Immature natural killer cell (primary cell): ENCODE data around the gene ATP2C1. TPM values are rescaled to one million over a fixed set of nuclear protein-coding genes. Genes with fewer than 3 reads are reported as not detected.

Experiments
- DNase-seq, 3 donors: peaks; one replicate each; pipeline ENCODE4 v3.0.0; 2022; ENCODE audit warnings: mixed read lengths in 1 of 3
- H3K27ac Mint-ChIP-seq, 6 donors: one replicate each; pipeline ENCODE4 v1.8.0; 2020; ENCODE audit warnings: mixed read lengths in 6 of 6, mild to moderate bottlenecking in 5 of 6, inconsistent platforms in 4 of 6, moderate library complexity in 3 of 6
- H3K27me3 Mint-ChIP-seq, 3 donors: one replicate each; pipeline ENCODE4 v1.8.0; 2020 to 2021; ENCODE audit warnings: low read depth in 3 of 3, mild to moderate bottlenecking in 3 of 3, mixed read lengths in 3 of 3, moderate library complexity in 3 of 3, inconsistent platforms in 1 of 3
- H3K36me3 Mint-ChIP-seq, 3 donors: one replicate each; pipeline ENCODE4 v1.8.0; 2020; ENCODE audit warnings: mixed read lengths in 3 of 3, inconsistent platforms in 2 of 3, mild to moderate bottlenecking in 2 of 3
- H3K4me1 Mint-ChIP-seq, 2 donors: one replicate each; pipeline ENCODE4 v1.8.0; 2020; ENCODE audit warnings: inconsistent platforms in 2 of 2, mild to moderate bottlenecking in 2 of 2, mixed read lengths in 2 of 2, moderate library complexity in 1 of 2
- H3K4me3 Mint-ChIP-seq, 5 donors: one replicate each; pipeline ENCODE4 v1.8.0; 2020; ENCODE audit warnings: mild to moderate bottlenecking in 5 of 5, mixed read lengths in 5 of 5, inconsistent platforms in 3 of 5, moderate library complexity in 3 of 5
- H3K9me3 Mint-ChIP-seq, 6 donors: one replicate each; pipeline ENCODE4 v1.8.0; 2020; ENCODE audit warnings: mild to moderate bottlenecking in 6 of 6, mixed read lengths in 6 of 6, inconsistent platforms in 4 of 6, moderate library complexity in 3 of 6
- polyA plus RNA-seq, 3 donors: library from polyadenylated mRNA; unstranded; fragments of 300-500 nt; fragmentation: Illumina TruSeq; gene quantifications; one replicate each; pipeline ENCODE4 v1.2.3, GENCODE V29; 2021

The ATP2C1 gene
- polyA plus RNA-seq, 3 donors from 2014 or later, result 7.7 to 14.0 (median 13.8) TPM

- Mint-ChIP-seq H3K4me1 (no peaks in the 10 kb centered on the region), H3K27me3 (no peaks in the 10 kb centered on the region), H3K9me3 (no peaks in the 10 kb centered on the region), H3K4me3 (no peak overlapping the region), H3K36me3 (peaks cover 6 to 21% (median 16%) of the 10 kb centered on the region in 3 donors), H3K27ac (no peak overlapping the region)
- DNase-seq, result no peak
Observed at GRCh38 chr3:130935761-130936492, 42.0 kb downstream of the ATP2C1 start.

DNA sequence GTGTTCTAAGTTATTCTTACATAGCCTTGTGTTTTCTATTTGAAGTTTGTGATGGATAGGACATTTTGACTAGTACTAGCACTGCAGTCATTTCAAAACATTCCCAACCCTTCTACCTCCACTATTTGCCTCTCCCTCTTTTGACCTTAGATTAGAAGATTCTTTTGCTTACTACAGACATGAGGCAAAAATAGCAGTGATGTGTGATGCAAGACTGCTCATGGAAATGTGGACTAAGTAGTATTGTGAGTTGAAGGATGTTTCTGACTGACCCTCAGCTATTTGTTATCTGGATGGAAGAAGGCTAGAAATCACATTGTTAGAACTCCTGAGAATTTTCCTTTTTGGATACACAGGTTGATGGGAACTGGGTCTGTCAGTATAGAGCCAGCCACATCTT, 45.9 kb downstream of the ATP2C1 start:
- Mint-ChIP-seq H3K27ac (no peak overlapping the region), H3K27me3 (no peaks in the 10 kb centered on the region), H3K36me3 (peaks cover 19 to 45% (median 28%) of the 10 kb centered on the region in 3 donors), H3K4me3 (no peak overlapping the region), H3K9me3 (no peaks in the 10 kb centered on the region), H3K4me1 (no peaks in the 10 kb centered on the region)
- DNase-seq, result no peak

- no peaks in the 10 kb centered on the region for H3K27me3 Mint-ChIP-seq
- no peak for DNase-seq
- H3K36me3 Mint-ChIP-seq, result peaks cover 21 to 51% (median 32%) of the 10 kb centered on the region in 3 donors
- peak overlapping the region in 1 of 6 donors; percentile 18 for H3K27ac Mint-ChIP-seq
- no peak overlapping the region for H3K4me3 Mint-ChIP-seq
- no peaks in the 10 kb centered on the region for H3K9me3 Mint-ChIP-seq
- no peaks in the 10 kb centered on the region for H3K4me1 Mint-ChIP-seq
Observed at GRCh38 chr3:130941793-130942192, 47.9 kb downstream of the ATP2C1 start.

DNA sequence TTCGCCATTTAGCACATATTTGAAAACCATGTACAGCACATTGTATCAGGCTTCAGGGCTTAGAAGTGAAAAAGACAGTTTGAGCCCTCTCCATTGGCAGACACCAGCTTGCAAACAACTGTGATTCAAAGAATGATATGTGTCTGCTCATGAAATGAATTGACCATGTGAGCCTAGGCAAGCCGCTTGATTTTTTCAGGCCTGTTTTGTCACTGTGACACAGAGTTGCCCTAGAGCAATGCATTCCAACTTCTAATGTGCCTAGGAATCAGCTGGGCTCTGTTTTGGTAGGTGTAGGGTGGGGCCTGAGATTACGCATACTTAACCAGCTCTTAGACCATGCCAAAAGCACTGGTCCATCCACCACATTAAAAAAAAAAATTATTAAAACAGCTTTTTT, 53.0 kb downstream of the ATP2C1 start:
- peaks cover 31 to 55% (median 45%) of the 10 kb centered on the region in 3 donors for H3K36me3 Mint-ChIP-seq
- H3K4me3 Mint-ChIP-seq, result no peak overlapping the region
- H3K4me1 Mint-ChIP-seq, result peaks cover 6 to 19% of the 10 kb centered on the region in 2 donors

GRCh38 chr3:130948001-130948773, 54.3 kb downstream of the ATP2C1 start:
- DNase-seq, result no peak
- no peaks in the 10 kb centered on the region for H3K27me3 Mint-ChIP-seq
- H3K4me1 Mint-ChIP-seq, result peaks cover 6 to 19% of the 10 kb centered on the region in 2 donors
- no peaks in the 10 kb centered on the region for H3K9me3 Mint-ChIP-seq
- no peak overlapping the region for H3K4me3 Mint-ChIP-seq
- no peak overlapping the region for H3K27ac Mint-ChIP-seq
- peaks cover 29 to 52% (median 45%) of the 10 kb centered on the region in 3 donors for H3K36me3 Mint-ChIP-seq

More for the DNA sequence above, 53.0 kb downstream of the ATP2C1 start:
- no peak overlapping the region for H3K27ac Mint-ChIP-seq
- DNase-seq, result no peak
- H3K27me3 Mint-ChIP-seq, result no peaks in the 10 kb centered on the region
- no peaks in the 10 kb centered on the region for H3K9me3 Mint-ChIP-seq

DNA sequence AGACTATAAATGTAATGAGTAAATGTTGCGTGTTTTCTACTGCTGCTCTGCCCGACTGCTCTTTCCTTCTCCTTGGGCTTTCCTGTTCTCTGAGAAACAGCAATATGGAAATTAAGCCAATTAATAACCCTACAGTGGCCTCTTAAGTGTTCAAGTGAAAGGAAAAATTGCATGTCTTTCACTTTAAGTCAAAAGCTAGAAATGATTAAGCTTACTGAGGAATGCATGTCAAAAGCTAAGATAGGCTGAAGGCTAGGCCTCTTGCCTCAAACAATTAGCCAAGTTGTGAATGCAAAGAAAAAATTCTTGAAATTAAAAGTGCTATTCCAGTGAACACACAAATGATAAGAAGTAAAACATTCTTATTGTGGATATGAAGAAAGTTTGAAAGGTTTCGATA, 55.0 kb downstream of the ATP2C1 start:
- Mint-ChIP-seq H3K9me3 (no peaks in the 10 kb centered on the region), H3K4me1 (peaks cover 6 to 19% of the 10 kb centered on the region in 2 donors), H3K27ac (peak overlapping the region in 2 of 6 donors; percentile 50 to 68), H3K27me3 (no peaks in the 10 kb centered on the region), H3K36me3 (peaks cover 24 to 50% (median 41%) of the 10 kb centered on the region in 3 donors), H3K4me3 (no peak overlapping the region)
- DNase-seq, result no peak

DNA sequence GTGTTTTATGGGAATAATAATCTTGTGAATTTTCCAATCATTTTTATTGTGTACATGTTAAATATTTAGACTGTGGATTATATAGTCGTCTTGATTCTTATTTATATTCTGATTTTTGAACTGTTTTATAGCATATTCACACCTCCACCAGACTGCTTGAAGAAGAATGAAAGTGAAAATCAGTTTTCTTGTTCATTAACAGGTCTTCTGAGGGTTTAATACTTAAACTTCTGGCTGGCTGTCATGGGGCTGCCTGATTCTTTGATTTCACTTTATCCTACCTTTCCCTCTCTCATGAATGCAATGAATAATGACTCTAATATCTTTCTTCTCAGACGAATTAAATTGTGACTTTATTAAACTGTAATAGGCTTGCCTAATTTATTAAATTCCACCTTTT, 56.2 kb downstream of the ATP2C1 start:
- Mint-ChIP-seq H3K9me3 (no peaks in the 10 kb centered on the region), H3K4me3 (peak overlapping the region in 1 of 5 donors; percentile 27), H3K27ac (peak overlapping the region in 2 of 6 donors; percentile 32 to 58), H3K4me1 (peaks cover 6 to 19% of the 10 kb centered on the region in 2 donors), H3K36me3 (peaks cover 28 to 45% (median 41%) of the 10 kb centered on the region in 3 donors), H3K27me3 (no peaks in the 10 kb centered on the region)
- DNase-seq, result no peak

DNA sequence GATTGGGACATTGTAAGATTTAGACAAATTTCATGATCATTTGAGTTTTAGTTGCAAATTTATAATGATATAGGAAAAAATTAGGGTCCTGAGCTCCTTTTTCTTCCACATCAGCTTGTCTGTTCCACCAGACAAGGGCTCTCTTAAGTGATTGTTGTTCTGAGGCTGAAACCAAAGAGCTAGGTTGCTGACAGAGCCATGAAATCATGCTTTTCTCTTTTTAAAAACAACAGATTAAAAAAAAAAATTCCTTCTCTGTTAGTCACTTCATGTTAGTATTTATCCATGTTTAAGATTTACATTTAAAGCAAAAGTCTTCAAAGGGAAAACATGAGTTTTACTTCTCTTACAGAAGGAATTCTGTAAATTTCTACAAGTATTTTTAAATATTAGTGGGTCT, 56.8 kb downstream of the ATP2C1 start:
- H3K4me3 Mint-ChIP-seq, result peak overlapping the region in 1 of 5 donors; percentile 27
- H3K9me3 Mint-ChIP-seq, result no peaks in the 10 kb centered on the region
- H3K27me3 Mint-ChIP-seq, result no peaks in the 10 kb centered on the region

GRCh38 chr3:130955481-130955880, 61.6 kb downstream of the ATP2C1 start:
- Mint-ChIP-seq H3K27ac (no peak overlapping the region), H3K4me1 (peaks cover 0 to under 1% of the 10 kb centered on the region in 2 donors), H3K27me3 (no peaks in the 10 kb centered on the region), H3K9me3 (no peaks in the 10 kb centered on the region), H3K4me3 (no peak overlapping the region), H3K36me3 (peaks cover 25 to 34% (median 34%) of the 10 kb centered on the region in 3 donors)
- DNase-seq, result no peak

More for the DNA sequence above, 56.8 kb downstream of the ATP2C1 start:
- Mint-ChIP-seq H3K27ac (peak overlapping the region in 1 of 6 donors; percentile 32), H3K4me1 (peaks cover 6 to 19% of the 10 kb centered on the region in 2 donors), H3K36me3 (peaks cover 28 to 46% (median 42%) of the 10 kb centered on the region in 3 donors)
- no peak for DNase-seq

GRCh38 chr3:130956281-130956680, 62.4 kb downstream of the ATP2C1 start:
- peaks cover 30 to 40% (median 39%) of the 10 kb centered on the region in 3 donors for H3K36me3 Mint-ChIP-seq
- H3K9me3 Mint-ChIP-seq, result no peaks in the 10 kb centered on the region
- no peak for DNase-seq
- no peak overlapping the region for H3K27ac Mint-ChIP-seq
- H3K27me3 Mint-ChIP-seq, result no peaks in the 10 kb centered on the region
- no peak overlapping the region for H3K4me3 Mint-ChIP-seq
- H3K4me1 Mint-ChIP-seq, result no peaks in the 10 kb centered on the region

GRCh38 chr3:130956721-130957120, 62.8 kb downstream of the ATP2C1 start:
- Mint-ChIP-seq H3K4me1 (no peaks in the 10 kb centered on the region), H3K27me3 (no peaks in the 10 kb centered on the region), H3K4me3 (no peak overlapping the region), H3K36me3 (peaks cover 30 to 44% (median 42%) of the 10 kb centered on the region in 3 donors), H3K27ac (no peak overlapping the region), H3K9me3 (no peaks in the 10 kb centered on the region)
- DNase-seq, result no peak

GRCh38 chr3:130960139-130960795, 66.4 kb downstream of the ATP2C1 start:
- no peaks in the 10 kb centered on the region for H3K4me1 Mint-ChIP-seq
- H3K27ac Mint-ChIP-seq, result no peak overlapping the region
- peaks cover 29 to 48% (median 43%) of the 10 kb centered on the region in 3 donors for H3K36me3 Mint-ChIP-seq

DNA sequence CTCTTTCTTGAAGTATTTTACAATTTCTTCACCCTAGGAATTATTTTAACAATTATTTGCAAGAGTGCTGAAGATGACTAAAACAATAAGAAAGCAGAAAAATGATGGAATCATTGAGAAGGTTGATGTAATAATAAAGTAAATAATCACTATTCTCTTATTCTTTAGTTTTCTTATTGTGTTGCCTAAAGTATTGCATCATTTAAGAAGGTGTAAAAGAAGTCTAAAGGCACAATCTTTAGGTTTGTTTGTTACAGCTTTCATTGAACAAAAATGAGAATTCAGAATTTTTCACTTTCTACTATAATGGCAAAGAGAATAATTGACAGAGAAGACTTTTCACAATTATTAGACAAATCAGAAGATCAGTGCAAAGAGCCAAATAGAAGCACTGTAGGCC, 67.6 kb downstream of the ATP2C1 start:
- H3K9me3 Mint-ChIP-seq, result no peaks in the 10 kb centered on the region
- H3K27ac Mint-ChIP-seq, result no peak overlapping the region
- H3K4me1 Mint-ChIP-seq, result no peaks in the 10 kb centered on the region
- no peaks in the 10 kb centered on the region for H3K27me3 Mint-ChIP-seq
- H3K4me3 Mint-ChIP-seq, result no peak overlapping the region
- H3K36me3 Mint-ChIP-seq, result peaks cover 32 to 50% (median 47%) of the 10 kb centered on the region in 3 donors
- DNase-seq, result no peak

More at GRCh38 chr3:130960139-130960795, 66.4 kb downstream of the ATP2C1 start:
- Mint-ChIP-seq H3K4me3 (no peak overlapping the region), H3K9me3 (no peaks in the 10 kb centered on the region), H3K27me3 (no peaks in the 10 kb centered on the region)
- no peak for DNase-seq
